Peyer's patch (tissue), 4 donors: ENCODE results near the gene OPTN.

Experiments used
- POLR2A ChIP-seq, 2 donors: fragments of 450-650 bp; IDR thresholded peaks; one replicate each; pipeline ENCODE4 v1.5.1; 2017; ENCODE audit warnings: antibody characterized with exemption in 2 of 2, mild to moderate bottlenecking in 2 of 2, moderate library complexity in 2 of 2
- TF ChIP-seq, protein P1 (sequence below), 6 experiments: fragments of 450-650 bp in 4 of 6; fragments of 200-600 bp in 2 of 6; sonication (generic) in 1 of 6; IDR thresholded peaks; one replicate each; pipeline ENCODE4 v1.5.1; 2017 to 2019; ENCODE audit warnings: antibody characterized with exemption in 6 of 6, mild to moderate bottlenecking in 3 of 6, moderate library complexity in 1 of 6

DNA sequence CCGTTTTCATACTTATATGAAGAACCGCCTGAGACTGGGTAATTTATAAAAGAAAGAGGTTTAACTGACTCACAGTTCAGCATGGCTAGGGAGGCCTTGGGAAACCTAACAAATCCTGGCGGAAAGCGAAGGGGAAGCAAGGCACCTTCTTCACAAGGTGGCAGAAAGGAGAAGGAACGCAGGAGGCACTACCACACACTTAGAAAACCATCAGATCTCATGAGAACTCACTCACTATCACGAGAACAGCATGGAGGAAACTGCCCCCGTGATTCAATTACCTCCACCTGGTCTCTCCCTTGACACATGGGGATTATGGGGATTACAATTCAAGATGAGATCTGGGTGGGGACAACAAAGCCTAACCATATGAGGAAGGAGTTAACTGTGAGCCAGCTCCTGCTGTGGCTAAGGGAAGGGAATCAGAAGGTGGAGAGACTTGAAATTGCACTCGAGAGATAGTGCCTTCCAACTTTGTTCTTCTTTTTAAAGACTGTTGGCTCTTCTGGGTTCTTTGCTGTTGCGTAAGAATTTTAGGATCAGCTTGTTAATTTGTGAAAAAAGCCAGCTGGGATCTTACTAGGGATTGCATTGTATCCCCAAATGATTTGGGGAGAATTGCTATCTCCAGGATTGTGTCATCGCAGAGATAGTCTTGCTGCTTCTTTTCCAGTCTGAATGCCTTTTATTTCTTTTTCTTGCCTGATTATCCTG lies 21.0 kb downstream of the OPTN start:
- TF ChIP-seq, protein P1, sequence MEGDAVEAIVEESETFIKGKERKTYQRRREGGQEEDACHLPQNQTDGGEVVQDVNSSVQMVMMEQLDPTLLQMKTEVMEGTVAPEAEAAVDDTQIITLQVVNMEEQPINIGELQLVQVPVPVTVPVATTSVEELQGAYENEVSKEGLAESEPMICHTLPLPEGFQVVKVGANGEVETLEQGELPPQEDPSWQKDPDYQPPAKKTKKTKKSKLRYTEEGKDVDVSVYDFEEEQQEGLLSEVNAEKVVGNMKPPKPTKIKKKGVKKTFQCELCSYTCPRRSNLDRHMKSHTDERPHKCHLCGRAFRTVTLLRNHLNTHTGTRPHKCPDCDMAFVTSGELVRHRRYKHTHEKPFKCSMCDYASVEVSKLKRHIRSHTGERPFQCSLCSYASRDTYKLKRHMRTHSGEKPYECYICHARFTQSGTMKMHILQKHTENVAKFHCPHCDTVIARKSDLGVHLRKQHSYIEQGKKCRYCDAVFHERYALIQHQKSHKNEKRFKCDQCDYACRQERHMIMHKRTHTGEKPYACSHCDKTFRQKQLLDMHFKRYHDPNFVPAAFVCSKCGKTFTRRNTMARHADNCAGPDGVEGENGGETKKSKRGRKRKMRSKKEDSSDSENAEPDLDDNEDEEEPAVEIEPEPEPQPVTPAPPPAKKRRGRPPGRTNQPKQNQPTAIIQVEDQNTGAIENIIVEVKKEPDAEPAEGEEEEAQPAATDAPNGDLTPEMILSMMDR (IDR thresholded peaks at IDR 0.05): no peak
- TF ChIP-seq POLR2A (IDR thresholded peaks at IDR 0.05): no peak
